Fibroblast of skin of right quadriceps (primary cell): ENCODE data around the gene MYL6B.

Source experiments
- DNase-seq: peaks from one replicate; pipeline ENCODE4 v3.0.0-alpha.2; 2013

Gene MYL6B

GRCh38 chr12:56124133-56124532 lies 28.3 kb upstream of the MYL6B start:
- no peak for DNase-seq

GRCh38 chr12:56126732-56127239 lies 25.6 kb upstream of the MYL6B start:
- DNase-seq, result no peak

- DNase-seq, result no peak
Observed at GRCh38 chr12:56127485-56127887, 24.9 kb upstream of the MYL6B start.

GRCh38 chr12:56127888-56128669 lies 24.3 kb upstream of the MYL6B start, which contains the start of gene ESYT1:
ESYT1 (plus strand) TSS chr12:56128267; CDS start chr12:56128320, 53 bp downstream.
- DNase-seq, result peak; percentile 100

- DNase-seq, result peak; percentile 12
Observed at GRCh38 chr12:56128670-56129205, 23.6 kb upstream of the MYL6B start.

GRCh38 chr12:56129206-56129941 lies 23.0 kb upstream of the MYL6B start:
- DNase-seq, result peak; percentile 32

GRCh38 chr12:56129942-56130495 lies 22.4 kb upstream of the MYL6B start:
- no peak for DNase-seq

GRCh38 chr12:56130876-56131275 lies 21.5 kb upstream of the MYL6B start:
- no peak for DNase-seq

- DNase-seq, result no peak
Observed at GRCh38 chr12:56134897-56135296, 17.5 kb upstream of the MYL6B start.

- DNase-seq, result no peak
Observed at GRCh38 chr12:56137853-56138571, 14.4 kb upstream of the MYL6B start.

- no peak for DNase-seq
Observed at GRCh38 chr12:56141946-56142784, 10.2 kb upstream of the MYL6B start.

GRCh38 chr12:56143217-56143616 lies 9.2 kb upstream of the MYL6B start:
- DNase-seq, result no peak

- no peak for DNase-seq
Observed at GRCh38 chr12:56143870-56144269, 8.5 kb upstream of the MYL6B start.

- DNase-seq, result no peak
Observed at GRCh38 chr12:56145217-56145616, 7.2 kb upstream of the MYL6B start.

GRCh38 chr12:56146492-56147460 lies 5.6 kb upstream of the MYL6B start:
- DNase-seq, result no peak

- no peak for DNase-seq
Observed at GRCh38 chr12:56150563-56150962, 1.8 kb upstream of the MYL6B start.

- DNase-seq, result no peak
Observed at GRCh38 chr12:56151672-56152131, 685 bp upstream of the MYL6B start.

- DNase-seq, result no peak
Observed at GRCh38 chr12:56152756-56153677, 630 bp downstream of the MYL6B start.

- DNase-seq, result no peak
Observed at GRCh38 chr12:56153678-56154065, 1.3 kb downstream of the MYL6B start.
